HepG2 (cell line): ENCODE results near the gene RDH14. TPM values are rescaled to one million over a fixed set of nuclear protein-coding genes. Genes with fewer than 3 reads are reported as not detected.

Experiments used
- CENPBD1 ChIP-seq: sonication (generic); formaldehyde crosslinking; IDR thresholded peaks from 2 replicates; pipeline ENCODE4 v1.8.0; 2022; ENCODE audit warnings: missing genetic modification reagents, low read depth, mild to moderate bottlenecking, borderline replicate concordance
- HIC2 ChIP-seq: sonication (generic); formaldehyde crosslinking; IDR thresholded peaks from 2 replicates; pipeline ENCODE4 v1.9.0; 2022; ENCODE audit warnings: low read depth, missing genetic modification reagents
- HNRNPLL ChIP-seq: fragments of 200-400 bp; formaldehyde crosslinking; IDR thresholded peaks from 2 replicates; pipeline ENCODE4 v1.6.1; 2017; ENCODE audit warnings: mild to moderate bottlenecking, low read depth, low read length; ENCODE audit not compliant: poor library complexity, severe bottlenecking
- IRF1 ChIP-seq: sonication (generic); formaldehyde crosslinking; IDR thresholded peaks from 2 replicates; pipeline ENCODE4 v1.4.0; 2020; ENCODE audit warnings: low read depth, mild to moderate bottlenecking, missing genetic modification reagents
- KDM5A ChIP-seq: fragments of 200-600 bp; sonication (generic); IDR thresholded peaks from 2 replicates; pipeline ENCODE4 v1.7.0; 2018; ENCODE audit warnings: antibody characterized with exemption, mild to moderate bottlenecking, low read length, borderline replicate concordance
- MXD4 ChIP-seq: IDR thresholded peaks from 2 replicates; pipeline ENCODE4 v1.6.1; 2016; ENCODE audit warnings: mild to moderate bottlenecking, missing biosample characterization, missing genetic modification reagents
- NKX3-1 ChIP-seq: sonication (generic); formaldehyde crosslinking; IDR thresholded peaks from 2 replicates; pipeline ENCODE4 v1.5.0; 2020; ENCODE audit warnings: missing genetic modification reagents
- PHF20 ChIP-seq: sonication (generic); formaldehyde crosslinking; IDR thresholded peaks from 2 replicates; pipeline ENCODE4 v1.5.0; 2020; ENCODE audit warnings: mild to moderate bottlenecking, missing genetic modification reagents
- PHF21A ChIP-seq: sonication (generic); formaldehyde crosslinking; IDR thresholded peaks from 2 replicates; pipeline ENCODE4 v1.5.0; 2020; ENCODE audit warnings: mild to moderate bottlenecking, missing genetic modification reagents
- SP1 ChIP-seq, 2 experiments: fragments of 450-650 bp in 1 of 2; sonication (generic) in 1 of 2; formaldehyde crosslinking in 1 of 2; IDR thresholded peaks; 2 replicates each; pipeline versions ENCODE4 v1.4.0 to v1.6.1; 2016 to 2020; ENCODE audit warnings: missing genetic modification reagents in 1 of 2
- TBX2 ChIP-seq: sonication (generic); formaldehyde crosslinking; IDR thresholded peaks from 2 replicates; pipeline ENCODE4 v1.5.0; 2020; ENCODE audit warnings: missing genetic modification reagents, mild to moderate bottlenecking, borderline replicate concordance
- ZBED4 ChIP-seq: sonication (generic); formaldehyde crosslinking; IDR thresholded peaks from 2 replicates; pipeline ENCODE4 v1.4.0; 2020; ENCODE audit warnings: missing genetic modification reagents, borderline replicate concordance
- ZMYM2 ChIP-seq: sonication (generic); formaldehyde crosslinking; IDR thresholded peaks from 2 replicates; pipeline ENCODE4 v1.8.0; 2022; ENCODE audit warnings: mild to moderate bottlenecking, missing genetic modification reagents
- ZNF18 ChIP-seq: sonication (generic); formaldehyde crosslinking; IDR thresholded peaks from 2 replicates; pipeline ENCODE4 v1.8.0; 2022; ENCODE audit warnings: mild to moderate bottlenecking, missing genetic modification reagents; ENCODE audit not compliant: insufficient replicate concordance
- ZNF224 ChIP-seq: sonication (generic); formaldehyde crosslinking; IDR thresholded peaks from 2 replicates; pipeline ENCODE4 v1.5.0; 2020; ENCODE audit warnings: mild to moderate bottlenecking, missing genetic modification reagents
- ZNF230 ChIP-seq: sonication (generic); formaldehyde crosslinking; IDR thresholded peaks from 2 replicates; pipeline ENCODE4 v1.4.0; 2020; ENCODE audit warnings: mild to moderate bottlenecking, missing genetic modification reagents
- ZNF574 ChIP-seq: sonication (generic); formaldehyde crosslinking; IDR thresholded peaks from 2 replicates; pipeline ENCODE4 v1.4.0; 2020; ENCODE audit warnings: missing genetic modification reagents
- polyA plus RNA-seq, 8 experiments: library from polyadenylated mRNA; depleted of rRNA in 3 of 8; stranded (reverse) in 7 of 8; unstranded in 1 of 8; fragments of >200 nt; fragmentation: Illumina TruSeq in 4 of 8; extraction: Trizol in 4 of 8; gene quantifications; 2 replicates each; pipeline versions ENCODE4 v1.2.1 to v1.2.3, GENCODE V29; 2011 to 2016; ENCODE audit warnings: low read depth in 4 of 8, missing spikeins in 1 of 8, mixed read lengths in 1 of 8; ENCODE audit not compliant: insufficient read depth in 1 of 8
- total RNA-seq, 5 experiments: library from RNA; depleted of rRNA; stranded (reverse); fragments of >200 nt; fragmentation: Illumina TruSeq; extraction: Trizol; gene quantifications; 2 replicates each; pipeline ENCODE4 v1.2.3, GENCODE V29; 2016; ENCODE audit warnings: low read depth in 1 of 5

RDH14 gene
- total and polyA plus RNA-seq, 2 of the 13 experiments (the other 11 are each of a cell fraction or from before 2014, with no cell fraction given) = 27.4 to 39.9 TPM

GRCh38 chr2:18559531-18560030 is 872 bp downstream of the RDH14 start (continued):
- TF ChIP-seq CENPBD1 (CRISPR knock-in tag) = 0 out of 2 replicates have a peak, but pooled peaks have one; percentile 27
- peak; percentile 58; the same call in 1 of the 2 replicates for TF ChIP-seq IRF1 (CRISPR knock-in tag)
- TF ChIP-seq HIC2 = no peak
- no peak for TF ChIP-seq ZNF230 (CRISPR knock-in tag)
- TF ChIP-seq PHF20 (CRISPR knock-in tag) = no peak
- TF ChIP-seq TBX2 (CRISPR knock-in tag) = no peak
- TF ChIP-seq PHF21A = peak; percentile 15; the same call in 1 of the 2 replicates
- TF ChIP-seq ZNF224 (CRISPR knock-in tag) = peak; percentile 80; the same call in 1 of the 2 replicates
- no peak for TF ChIP-seq ZBED4
- TF ChIP-seq ZNF574 = no peak
- 0 out of 2 replicates have a peak, but pooled peaks have one; percentile 10 for TF ChIP-seq NKX3-1
- peak; percentile 65 for TF ChIP-seq ZNF18 (CRISPR knock-in tag)
- TF ChIP-seq ZMYM2 (CRISPR knock-in tag) = 0 out of 2 replicates have a peak, but pooled peaks have one; percentile 27
- no peak for TF ChIP-seq SP1 (IDR thresholded peaks at IDR 0.05)
- TF ChIP-seq SP1 (CRISPR knock-in tag; IDR thresholded peaks at IDR 0.05) = no peak
- TF ChIP-seq KDM5A = peak; percentile 30; the same call in 1 of the 2 replicates
- TF ChIP-seq HNRNPLL = no peak
- no peak for TF ChIP-seq MXD4 (CRISPR knock-in tag)
